ENCODE measurements around the gene MAP1S.
A peak's percentile ranks its signal among the peaks of the same experiment; 100 is the strongest.

MAP1S gene

DNA sequence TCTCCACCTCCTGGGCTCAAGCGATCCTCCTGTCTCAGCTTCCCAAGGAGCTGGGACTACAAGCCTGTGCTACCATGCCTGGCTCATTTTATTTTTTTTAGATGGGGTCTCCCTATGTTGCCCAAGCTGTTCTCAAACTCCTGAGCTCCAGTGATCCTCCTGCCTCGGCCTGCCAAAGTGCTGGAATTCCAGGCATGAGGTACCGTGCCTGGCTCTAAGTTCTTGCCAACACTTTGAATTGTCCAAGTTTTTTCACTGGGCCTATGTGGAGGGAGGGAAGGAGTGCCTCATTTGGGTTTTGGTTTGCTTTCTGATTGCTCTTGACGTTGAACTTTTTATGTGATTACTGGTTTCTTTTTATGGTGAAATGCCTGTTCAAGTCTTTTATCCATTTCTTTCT, 26.7 kb upstream of the MAP1S start:
- DNase-seq (ENCODE audit: low read depth in 1 of 2, low spot score in 1 of 2), result no peak

DNA sequence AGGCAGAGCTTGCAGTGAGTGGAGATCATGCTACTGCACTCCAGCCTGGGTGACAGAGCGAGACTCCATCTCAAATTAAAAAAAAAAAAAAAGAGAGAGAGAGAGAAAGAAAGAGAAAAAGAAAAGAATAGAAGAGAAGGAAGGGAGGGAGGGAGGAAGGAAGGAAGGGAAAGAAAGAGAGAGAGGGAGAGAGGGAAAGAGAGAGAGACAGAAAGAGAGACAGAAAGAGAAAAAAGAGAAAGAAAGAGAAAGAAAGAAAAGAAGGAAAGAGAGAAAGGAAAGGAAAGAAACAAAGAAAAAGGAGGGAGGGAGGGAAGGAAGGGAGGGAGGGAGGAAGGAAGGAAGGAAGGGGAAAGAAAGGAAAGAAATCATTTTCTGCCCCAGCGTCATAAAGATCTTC, 24.1 kb upstream of the MAP1S start:
- DNase-seq (ENCODE audit: low read depth in 1 of 2, low spot score in 1 of 2), result no peak

DNA sequence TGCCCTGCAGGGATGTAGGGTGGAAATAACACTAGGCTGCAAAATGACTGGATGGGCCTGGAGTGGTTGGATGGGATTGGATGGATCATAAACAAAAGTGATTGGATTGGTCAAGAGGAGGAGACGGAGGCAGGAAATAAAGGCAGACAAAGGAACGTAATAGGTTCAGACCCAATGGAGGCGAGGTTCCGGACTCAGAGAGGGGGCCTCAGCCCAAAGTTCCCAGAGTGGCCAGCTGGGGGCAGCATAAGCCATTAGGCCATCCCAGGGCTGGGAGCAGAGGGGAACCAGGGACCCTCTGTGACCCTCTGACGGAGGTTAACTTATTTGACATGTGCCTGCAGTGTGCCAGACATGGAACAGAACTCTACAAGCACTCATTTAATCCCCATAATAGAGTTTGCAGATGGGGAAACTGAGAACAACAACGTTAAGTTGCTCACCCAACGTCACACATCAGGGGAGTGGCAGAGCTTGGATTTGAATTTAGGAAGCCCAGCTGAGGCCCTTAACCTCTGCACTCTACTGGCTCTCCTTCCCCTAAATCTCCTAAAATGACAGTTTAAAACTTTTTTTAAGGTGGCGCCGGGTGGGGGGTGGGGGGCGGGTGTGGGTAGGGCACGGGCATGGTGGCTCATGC, 15.3 kb upstream of the MAP1S start:
- peak; percentile 55 to 56 for DNase-seq (ENCODE audit: low read depth in 1 of 2, low spot score in 1 of 2)

DNA sequence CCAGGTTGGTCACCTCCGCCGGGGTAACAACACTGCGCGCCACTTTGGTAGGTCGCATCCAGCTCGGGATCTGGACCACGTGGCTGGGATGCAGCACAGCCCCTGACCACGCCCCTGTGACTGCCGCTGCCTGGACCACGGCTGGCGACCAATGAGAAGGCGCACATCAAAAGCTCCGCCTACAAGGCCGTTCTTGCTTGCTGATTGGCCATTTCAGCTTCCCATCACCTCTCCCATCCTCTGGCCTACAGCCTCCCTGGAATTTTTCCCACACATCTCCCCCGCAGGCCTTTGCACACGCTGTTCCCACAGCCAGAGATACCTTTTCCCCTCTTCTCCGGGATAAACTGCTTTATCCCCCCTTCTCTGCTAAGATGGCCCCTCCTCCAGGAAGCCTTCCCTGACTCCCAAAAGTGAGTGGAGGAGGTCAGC, 12.5 kb upstream of the MAP1S start:
- DNase-seq (ENCODE audit: low read depth in 1 of 2, low spot score in 1 of 2), result no peak

DNA sequence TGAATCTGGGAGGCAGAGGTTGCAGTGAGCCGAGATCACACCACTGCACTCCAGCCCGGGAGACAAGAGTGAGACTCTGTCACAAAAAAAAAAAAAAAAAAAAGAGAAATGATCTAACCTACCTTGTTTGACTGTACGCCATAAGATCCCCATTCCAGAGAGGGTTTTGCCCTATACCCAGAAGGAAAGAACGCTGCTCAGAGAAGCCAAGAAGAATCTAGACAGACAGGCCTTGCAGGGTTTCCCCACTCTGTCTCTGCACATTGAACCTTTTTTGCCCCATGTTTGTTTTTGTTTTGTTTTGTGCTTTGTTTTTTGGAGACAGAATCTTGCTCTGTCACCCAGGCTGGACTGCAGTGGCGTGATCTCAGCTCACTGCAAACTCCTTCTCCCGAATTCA, 7.4 kb upstream of the MAP1S start:
- no peak for DNase-seq (ENCODE audit: low read depth in 1 of 2, low spot score in 1 of 2)

DNA sequence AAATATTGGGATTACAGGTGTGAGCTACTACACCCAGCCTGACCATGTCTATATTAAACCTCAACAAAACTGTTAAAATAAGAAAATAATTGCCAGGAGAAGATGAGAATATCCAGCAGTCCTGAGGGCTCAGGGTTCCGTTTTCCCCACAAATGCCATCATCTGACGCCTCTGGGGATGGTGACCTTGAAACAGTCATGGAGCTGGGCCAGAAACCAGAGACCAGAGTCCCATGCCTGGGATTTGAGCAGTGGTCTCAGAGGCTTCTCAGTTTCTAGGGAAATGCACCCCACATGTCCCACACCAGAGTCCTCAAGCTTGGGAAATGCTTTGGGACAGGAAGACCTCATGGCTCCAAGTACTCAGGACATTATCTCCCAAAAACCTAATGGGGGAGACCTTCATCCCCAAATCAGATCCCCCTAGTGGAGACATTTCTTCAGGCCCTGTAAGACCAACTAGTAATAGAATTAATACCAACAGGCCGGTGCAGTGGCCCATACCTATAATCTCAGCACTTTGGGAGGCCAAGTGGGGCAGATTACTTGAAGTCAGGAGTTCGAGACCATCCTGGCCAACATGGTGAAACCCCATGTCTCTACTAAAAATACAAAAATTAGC, 2.9 kb upstream of the MAP1S start:
- no peak for DNase-seq (ENCODE audit: low read depth in 1 of 2, low spot score in 1 of 2)

DNA sequence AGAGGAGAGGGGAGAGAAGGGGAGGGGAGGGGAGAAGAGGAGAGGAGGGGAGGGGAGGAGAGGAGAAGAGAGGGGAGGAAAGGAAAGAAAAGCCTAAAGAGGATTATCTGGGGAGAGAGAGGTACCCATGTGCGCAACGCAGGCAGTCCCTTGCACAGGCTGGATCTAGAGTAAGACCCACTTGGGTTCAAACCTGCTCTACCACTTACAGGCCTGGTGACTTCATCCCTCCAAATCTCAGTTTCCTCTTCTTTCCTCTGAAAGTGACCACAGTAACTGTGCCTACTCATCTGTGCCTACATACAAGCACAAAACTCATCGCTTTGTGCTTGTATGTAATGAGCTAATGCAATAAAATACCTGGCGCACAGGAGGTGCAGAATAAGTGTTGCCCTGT, 732 bp upstream of the MAP1S start:
- DNase-seq (ENCODE audit: low read depth in 1 of 2, low spot score in 1 of 2), result no peak

DNA sequence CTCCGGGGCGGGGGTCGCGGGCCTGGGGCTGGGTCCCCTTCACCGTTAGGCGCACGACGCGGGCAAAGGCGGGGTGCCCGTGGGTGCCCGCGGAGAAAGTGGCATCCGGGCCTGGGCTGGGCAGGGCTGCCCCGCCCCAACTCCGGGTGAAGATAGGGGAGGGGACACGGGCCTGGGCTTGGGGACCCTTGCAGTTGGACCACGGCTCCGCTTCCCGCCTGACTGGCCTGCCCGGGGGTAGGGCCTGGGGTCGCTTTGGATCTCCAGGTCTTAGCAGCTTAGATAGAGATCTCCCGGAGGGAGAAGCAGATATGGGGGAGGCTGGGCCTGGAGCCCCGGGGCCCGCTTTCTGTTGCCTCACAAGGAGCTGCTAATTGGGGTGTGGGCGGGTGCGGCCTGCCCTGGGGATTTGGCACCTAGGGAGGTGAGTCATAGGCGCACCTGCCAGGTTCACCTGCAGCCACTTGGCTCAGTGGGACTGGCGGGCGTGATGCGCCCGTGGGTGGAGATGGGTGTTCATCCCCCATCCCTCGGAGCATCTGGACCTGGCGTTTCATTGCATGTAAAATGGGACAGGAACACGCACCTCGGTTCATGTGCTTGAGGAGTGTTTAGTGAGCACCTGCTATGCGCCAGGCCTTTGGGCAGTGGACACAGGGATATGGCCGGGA, 585 bp downstream of the MAP1S start:
- peak; percentile 14 to 18 for DNase-seq (ENCODE audit: low read depth in 1 of 2, low spot score in 1 of 2)

DNA sequence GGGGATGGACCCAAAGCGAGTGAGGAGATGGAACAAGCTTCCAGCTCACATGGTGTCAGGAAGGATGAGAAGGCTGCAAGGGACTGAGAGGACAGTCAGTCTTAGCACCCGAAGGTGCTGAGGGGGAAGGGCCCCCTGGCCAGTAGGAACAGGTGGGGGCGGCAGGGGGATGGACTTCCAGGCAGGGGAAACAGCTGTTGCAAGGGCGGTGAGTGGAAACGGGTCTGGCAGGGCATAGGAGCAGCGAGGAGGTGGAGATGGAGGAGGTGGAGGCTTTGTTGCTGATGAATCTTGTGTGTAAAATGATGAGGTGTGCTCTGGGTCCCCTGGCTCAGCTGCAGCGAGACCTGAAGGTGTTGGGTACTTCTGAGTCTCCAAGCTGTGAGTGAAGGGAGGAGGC, 1.2 kb downstream of the MAP1S start:
- DNase-seq (ENCODE audit: low read depth in 1 of 2, low spot score in 1 of 2), result no peak

DNA sequence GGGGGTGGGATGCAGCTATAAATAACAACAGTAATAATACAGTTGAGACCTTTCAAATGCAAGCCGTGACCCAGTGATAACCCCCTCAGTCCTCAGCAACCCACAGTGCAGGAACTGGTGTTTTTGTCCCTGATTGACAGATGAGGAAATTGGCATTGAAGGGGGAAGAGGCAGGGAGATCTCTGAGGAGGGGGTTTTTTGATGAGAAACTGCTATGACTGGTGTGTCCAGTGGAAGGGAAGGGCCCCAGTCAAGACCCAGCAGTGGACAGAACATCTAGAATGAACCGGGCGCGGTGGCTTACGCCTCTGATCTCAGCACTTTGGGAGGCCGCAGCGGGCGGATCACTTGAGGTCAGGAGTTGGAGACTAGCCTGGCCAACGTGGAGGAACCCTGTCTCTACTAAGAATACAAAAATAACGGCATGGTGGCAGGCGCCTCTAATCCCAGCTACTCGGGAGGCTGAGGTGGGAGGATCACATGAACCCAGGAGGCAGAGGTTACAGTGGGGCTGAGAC, 1.9 kb downstream of the MAP1S start:
- no peak for DNase-seq (ENCODE audit: low read depth in 1 of 2, low spot score in 1 of 2)

DNA sequence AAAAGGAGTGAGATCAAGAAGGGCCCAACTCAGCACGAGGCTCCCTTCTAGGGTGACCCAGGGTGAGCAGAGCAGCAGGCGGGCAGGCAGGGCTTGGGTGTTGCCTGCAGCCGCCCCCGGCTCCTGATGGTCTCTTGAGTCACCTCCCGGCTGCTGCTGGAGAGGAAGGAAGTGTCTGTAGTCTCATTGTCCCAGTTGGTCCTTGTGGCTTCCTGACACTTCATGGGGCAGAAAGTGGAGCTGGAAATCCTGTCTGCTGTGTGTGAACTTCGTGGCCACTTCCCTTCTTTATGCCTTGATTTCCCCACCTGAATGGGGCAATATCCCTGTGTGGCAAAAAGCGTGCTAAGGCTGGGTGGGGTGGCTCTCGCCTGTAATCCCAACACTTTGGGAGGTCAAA, 2.5 kb downstream of the MAP1S start:
- DNase-seq (ENCODE audit: low read depth in 1 of 2, low spot score in 1 of 2), result no peak

DNA sequence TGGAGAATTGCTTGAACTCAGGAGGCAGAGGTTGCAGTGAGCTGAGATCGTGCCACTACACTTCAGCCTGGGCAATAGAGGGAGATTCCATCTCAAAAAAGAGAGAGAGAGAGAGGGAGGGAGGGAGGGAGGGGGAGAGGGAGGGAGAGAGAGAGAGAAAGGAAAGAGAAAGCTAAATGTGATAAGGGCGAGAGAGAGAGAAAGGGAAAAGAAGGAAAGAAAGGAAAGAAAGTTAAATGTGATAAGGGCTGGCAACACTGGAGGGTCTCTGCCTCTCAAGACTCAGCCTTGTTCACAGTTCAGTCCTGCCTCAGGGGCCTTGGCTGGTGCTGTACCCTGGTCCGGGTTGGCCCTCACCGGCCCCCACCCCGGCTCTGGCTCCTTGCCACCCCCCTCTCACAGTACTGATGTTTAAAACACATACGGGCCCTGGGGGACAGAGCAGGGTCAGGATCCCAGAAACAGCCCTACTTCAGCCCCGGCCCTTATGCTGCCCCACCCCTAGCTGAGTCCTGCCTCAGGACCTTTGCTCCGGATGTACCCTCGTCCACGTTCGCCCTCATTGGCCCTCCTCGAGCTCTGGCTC, 3.5 kb downstream of the MAP1S start:
- DNase-seq (ENCODE audit: low read depth in 1 of 2, low spot score in 1 of 2), result no peak

DNA sequence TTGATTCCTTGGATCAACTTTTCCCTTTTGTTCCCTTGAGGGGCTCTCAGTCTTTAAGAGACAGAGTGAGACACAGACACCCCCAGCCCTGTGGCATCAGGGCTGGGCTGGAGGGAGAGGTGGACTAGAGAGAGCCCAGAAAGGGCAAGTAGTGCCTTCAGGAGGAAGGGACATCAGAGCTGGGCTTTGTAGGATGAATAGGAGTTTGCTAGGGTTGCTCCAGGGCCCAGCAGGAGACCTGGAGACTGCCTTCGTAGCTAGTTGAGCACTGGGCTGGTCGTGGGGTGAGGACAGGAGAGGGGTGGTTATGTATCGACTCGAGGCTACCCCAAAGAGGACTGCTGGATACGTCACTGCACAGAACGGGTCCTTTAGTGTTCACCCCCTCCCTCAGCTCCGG, 5.4 kb downstream of the MAP1S start:
- DNase-seq (ENCODE audit: low read depth in 1 of 2, low spot score in 1 of 2), result no peak

DNA sequence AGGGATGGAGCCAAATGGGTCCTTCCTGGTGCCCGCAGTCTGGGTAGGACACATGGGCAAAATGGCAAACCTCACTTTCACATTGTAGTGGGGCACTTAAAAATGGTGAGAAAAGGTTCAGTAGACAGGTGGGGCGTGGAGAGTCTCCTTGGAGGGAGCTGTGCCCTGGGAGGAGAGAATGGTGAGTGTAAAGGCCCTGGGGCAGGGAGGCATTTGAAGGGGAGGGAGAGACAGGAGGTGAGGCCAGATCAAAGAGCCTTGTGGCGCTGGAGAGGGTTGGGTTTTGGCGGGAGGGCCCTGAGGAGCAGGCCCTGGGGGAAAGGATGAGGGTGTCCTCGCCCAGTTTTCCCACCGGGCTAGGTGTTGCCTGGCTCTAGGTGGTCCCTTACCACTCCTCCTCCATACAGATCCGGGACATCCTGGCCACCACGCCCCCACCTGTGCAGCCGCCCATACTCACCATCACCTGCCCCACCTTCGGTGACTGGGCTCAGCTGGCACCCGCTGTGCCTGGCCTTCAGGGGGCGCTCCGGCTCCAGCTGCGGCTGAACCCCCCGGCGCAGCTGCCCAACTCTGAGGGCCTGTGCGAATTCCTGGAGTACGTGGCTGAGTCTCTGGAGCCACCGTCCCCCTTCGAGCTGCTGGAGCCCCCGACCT, 6.3 kb downstream of the MAP1S start:
- DNase-seq (ENCODE audit: low read depth in 1 of 2, low spot score in 1 of 2), result no peak

DNA sequence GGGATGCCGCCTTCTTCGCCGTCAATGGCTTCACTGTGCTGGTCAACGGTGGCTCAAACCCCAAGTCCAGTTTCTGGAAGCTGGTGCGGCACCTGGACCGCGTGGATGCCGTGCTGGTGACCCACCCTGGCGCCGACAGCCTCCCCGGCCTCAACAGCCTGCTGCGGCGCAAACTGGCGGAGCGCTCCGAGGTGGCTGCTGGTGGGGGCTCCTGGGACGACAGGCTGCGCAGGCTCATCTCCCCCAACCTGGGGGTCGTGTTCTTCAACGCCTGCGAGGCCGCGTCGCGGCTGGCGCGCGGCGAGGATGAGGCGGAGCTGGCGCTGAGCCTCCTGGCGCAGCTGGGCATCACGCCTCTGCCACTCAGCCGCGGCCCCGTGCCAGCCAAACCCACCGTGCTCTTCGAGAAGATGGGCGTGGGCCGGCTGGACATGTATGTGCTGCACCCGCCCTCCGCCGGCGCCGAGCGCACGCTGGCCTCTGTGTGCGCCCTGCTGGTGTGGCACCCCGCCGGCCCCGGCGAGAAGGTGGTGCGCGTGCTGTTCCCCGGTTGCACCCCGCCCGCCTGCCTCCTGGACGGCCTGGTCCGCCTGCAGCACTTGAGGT, 7.0 kb downstream of the MAP1S start:
- no peak for DNase-seq (ENCODE audit: low read depth in 1 of 2, low spot score in 1 of 2)

DNA sequence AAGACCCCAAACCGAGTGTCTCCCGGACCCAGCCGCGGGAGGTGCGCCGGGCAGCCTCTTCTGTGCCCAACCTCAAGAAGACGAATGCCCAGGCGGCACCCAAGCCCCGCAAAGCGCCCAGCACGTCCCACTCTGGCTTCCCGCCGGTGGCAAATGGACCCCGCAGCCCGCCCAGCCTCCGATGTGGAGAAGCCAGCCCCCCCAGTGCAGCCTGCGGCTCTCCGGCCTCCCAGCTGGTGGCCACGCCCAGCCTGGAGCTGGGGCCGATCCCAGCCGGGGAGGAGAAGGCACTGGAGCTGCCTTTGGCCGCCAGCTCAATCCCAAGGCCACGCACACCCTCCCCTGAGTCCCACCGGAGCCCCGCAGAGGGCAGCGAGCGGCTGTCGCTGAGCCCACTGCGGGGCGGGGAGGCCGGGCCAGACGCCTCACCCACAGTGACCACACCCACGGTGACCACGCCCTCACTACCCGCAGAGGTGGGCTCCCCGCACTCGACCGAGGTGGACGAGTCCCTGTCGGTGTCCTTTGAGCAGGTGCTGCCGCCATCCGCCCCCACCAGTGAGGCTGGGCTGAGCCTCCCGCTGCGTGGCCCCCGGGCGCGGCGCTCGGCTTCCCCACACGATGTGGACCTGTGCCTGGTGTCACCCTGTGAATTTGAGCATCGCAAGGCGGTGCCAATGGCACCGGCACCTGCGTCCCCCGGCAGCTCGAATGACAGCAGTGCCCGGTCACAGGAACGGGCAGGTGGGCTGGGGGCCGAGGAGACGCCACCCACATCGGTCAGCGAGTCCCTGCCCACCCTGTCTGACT, 7.9 kb downstream of the MAP1S start:
- no peak for DNase-seq (ENCODE audit: low read depth in 1 of 2, low spot score in 1 of 2)

DNA sequence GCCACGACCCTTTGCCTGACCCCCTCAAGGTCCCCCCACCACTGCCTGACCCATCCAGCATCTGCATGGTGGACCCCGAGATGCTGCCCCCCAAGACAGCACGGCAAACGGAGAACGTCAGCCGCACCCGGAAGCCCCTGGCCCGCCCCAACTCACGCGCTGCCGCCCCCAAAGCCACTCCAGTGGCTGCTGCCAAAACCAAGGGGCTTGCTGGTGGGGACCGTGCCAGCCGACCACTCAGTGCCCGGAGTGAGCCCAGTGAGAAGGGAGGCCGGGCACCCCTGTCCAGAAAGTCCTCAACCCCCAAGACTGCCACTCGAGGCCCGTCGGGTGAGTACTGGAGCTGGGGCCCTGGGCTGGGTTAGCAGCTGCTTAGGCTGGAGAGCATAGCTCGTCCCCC, 8.6 kb downstream of the MAP1S start:
- DNase-seq (ENCODE audit: low read depth in 1 of 2, low spot score in 1 of 2), result no peak

DNA sequence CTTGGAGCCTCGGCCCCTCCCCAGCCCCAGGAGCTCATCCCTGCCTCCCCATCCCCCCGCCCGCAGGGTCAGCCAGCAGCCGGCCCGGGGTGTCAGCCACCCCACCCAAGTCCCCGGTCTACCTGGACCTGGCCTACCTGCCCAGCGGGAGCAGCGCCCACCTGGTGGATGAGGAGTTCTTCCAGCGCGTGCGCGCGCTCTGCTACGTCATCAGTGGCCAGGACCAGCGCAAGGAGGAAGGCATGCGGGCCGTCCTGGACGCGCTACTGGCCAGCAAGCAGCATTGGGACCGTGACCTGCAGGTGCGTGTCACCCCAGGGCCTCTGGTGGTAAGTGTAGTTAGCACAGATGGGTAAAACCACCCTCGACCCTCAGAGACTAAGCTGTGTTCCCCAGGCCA, 13.8 kb downstream of the MAP1S start:
- DNase-seq (ENCODE audit: low read depth in 1 of 2, low spot score in 1 of 2), result no peak

DNA sequence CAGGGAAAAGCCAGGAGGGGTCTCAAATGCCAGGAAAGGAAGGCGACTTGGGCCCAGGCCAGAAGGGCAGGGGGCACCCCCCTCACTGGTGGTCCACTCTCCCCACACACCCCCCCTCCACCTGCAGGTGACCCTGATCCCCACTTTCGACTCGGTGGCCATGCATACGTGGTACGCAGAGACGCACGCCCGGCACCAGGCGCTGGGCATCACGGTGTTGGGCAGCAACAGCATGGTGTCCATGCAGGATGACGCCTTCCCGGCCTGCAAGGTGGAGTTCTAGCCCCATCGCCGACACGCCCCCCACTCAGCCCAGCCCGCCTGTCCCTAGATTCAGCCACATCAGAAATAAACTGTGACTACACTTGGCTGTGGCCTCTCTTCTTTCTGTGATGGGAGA, 14.9 kb downstream of the MAP1S start:
- DNase-seq (ENCODE audit: low read depth in 1 of 2, low spot score in 1 of 2), result no peak

DNA sequence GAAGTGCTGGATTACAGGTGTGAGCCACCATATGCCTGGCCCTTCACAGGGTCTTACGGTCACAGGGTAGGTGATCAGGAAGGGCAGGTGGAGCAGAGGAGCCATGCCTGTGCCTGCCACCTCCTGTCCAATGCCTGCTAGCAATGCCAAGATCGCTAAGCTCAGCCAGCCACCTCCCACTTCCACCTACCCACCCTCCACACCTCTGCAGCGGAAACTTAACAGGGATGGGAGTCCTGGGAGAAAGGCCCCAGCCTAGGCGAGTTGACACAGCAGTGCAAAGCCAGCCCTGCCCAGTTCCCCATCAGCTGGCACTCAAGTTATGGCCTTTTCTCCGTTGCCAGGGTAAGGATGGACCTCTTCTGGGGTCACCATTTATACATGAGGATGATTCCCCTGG, 16.1 kb downstream of the MAP1S start:
- no peak for DNase-seq (ENCODE audit: low read depth in 1 of 2, low spot score in 1 of 2)
